ENCODE measurements around the gene GPRC5C. TPM values are rescaled to one million over a fixed set of nuclear protein-coding genes. Genes with fewer than 3 reads are reported as not detected.
A peak's percentile ranks its signal among the peaks of the same experiment; 100 is the strongest.

The GPRC5C gene
- total and polyA plus RNA-seq, 9 of the 15 experiments (the other 6 are each of a cell fraction or from before 2014, with no cell fraction given): 0.28 to 9.0 (median 4.1) TPM

GRCh38 chr17:74457146-74457819, 25.4 kb downstream of the GPRC5C start (continued):
- TF ChIP-seq PREB (CRISPR knock-in tag; IDR thresholded peaks at IDR 0.05) (no peak), NUFIP1 (IDR thresholded peaks at IDR 0.05; ENCODE audit: partially characterized antibody) (no peak), TSHZ1 (CRISPR knock-in tag; IDR thresholded peaks at IDR 0.05) (no peak), ZNF133 (CRISPR knock-in tag; IDR thresholded peaks at IDR 0.05) (no peak), L3MBTL2 (IDR thresholded peaks at IDR 0.05) (no peak), RAD51 (IDR thresholded peaks at IDR 0.05; ENCODE audit: borderline replicate concordance, low read depth) (no peak), HDAC8 (tag; IDR thresholded peaks at IDR 0.05) (no peak), SRSF7 (optimal IDR thresholded peaks at IDR 0.05; ENCODE audit: low read depth, low read length) (no peak), FUS (optimal IDR thresholded peaks at IDR 0.05; ENCODE audit: low read depth, low read length) (no peak), MAX (CRISPR knock-in tag; IDR thresholded peaks at IDR 0.05) (no peak), E2F6 (IDR thresholded peaks at IDR 0.05; ENCODE audit: borderline replicate concordance in 1 of 2, extremely low read depth in 1 of 2, insufficient read depth in 1 of 2, insufficient read length in 1 of 2, low read depth in 1 of 2, low read length in 1 of 2, poor library complexity in 1 of 2, severe bottlenecking in 1 of 2) (no peak), ELF2 (CRISPR knock-in tag; IDR thresholded peaks at IDR 0.05) (no peak), MYBL2 (IDR thresholded peaks at IDR 0.05; ENCODE audit: low read depth) (no peak), MYBL2 (CRISPR knock-in tag; IDR thresholded peaks at IDR 0.05; ENCODE audit: borderline replicate concordance) (no peak), ZNF174 (CRISPR knock-in tag; IDR thresholded peaks at IDR 0.05) (no peak), CC2D1A (IDR thresholded peaks at IDR 0.05) (peak; percentile 88), CHD4 (IDR thresholded peaks at IDR 0.05; ENCODE audit: insufficient read depth, insufficient replicate concordance, low read depth, low read length, poor library complexity, severe bottlenecking) (no peak), GATA2 (CRISPR knock-in tag; IDR thresholded peaks at IDR 0.05) (peak; percentile 27; the same call in 1 of the 2 replicates), MXD1 (CRISPR knock-in tag; IDR thresholded peaks at IDR 0.05; ENCODE audit: borderline replicate concordance, poor library complexity, severe bottlenecking) (no peak), ZNF766 (CRISPR knock-in tag; conservative IDR thresholded peaks at IDR 0.05) (0 out of 2 replicates have a peak, but pooled peaks have one; percentile 63), STAT5A (IDR thresholded peaks at IDR 0.05; ENCODE audit: borderline replicate concordance, low read length) (no peak)
